GM19463 (cell line): ENCODE data around the gene NTMT1.
"Not testable (repeated sequence)": the region's sequence is repeated elsewhere in the genome, so short reads cannot be mapped to it uniquely, and the experiment has no call there.

Experiments used
- ATAC-seq: cut with Tn5 transposase; IDR thresholded peaks from one replicate; pipeline ENCODE4 v1.9.1; 2021; ENCODE audit warnings: mild to moderate bottlenecking, moderate library complexity; ENCODE audit not compliant: unreplicated experiment

Gene NTMT1, protein sequence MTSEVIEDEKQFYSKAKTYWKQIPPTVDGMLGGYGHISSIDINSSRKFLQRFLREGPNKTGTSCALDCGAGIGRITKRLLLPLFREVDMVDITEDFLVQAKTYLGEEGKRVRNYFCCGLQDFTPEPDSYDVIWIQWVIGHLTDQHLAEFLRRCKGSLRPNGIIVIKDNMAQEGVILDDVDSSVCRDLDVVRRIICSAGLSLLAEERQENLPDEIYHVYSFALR

DNA sequence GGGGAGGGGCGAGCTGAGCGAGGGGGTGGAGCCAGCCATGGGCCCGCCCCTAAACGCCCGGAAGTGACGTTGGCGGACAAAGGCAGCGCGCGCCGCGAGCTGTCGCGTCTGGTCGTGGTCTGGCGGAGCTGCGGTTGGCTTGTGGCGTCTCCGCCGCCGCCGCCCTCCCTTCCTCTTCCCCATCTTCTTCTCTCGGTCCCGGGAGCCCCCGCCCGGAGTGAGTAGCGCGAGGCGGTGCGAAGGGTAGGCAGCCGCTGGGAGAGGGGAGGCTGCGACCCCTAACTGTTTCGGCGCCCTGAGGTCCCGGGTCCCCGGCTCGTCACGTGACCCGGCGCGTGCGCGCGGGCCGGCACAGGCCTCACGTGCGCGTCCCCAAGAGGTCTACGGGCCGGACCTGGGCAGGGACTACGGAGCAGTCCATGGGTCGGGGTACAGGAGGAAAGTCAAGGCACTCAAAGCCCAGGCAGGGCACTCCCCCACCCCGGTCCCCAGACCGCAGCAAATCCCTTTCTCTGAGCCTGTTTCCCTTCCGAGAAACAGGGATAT, at the start of gene NTMT1:
Gene NTMT1 (plus strand): TSS at position 85 of the 546 bp plus-strand sequence. CDS start 6,541 bp downstream, outside the sequence.
- ATAC-seq: peak; percentile 75

DNA sequence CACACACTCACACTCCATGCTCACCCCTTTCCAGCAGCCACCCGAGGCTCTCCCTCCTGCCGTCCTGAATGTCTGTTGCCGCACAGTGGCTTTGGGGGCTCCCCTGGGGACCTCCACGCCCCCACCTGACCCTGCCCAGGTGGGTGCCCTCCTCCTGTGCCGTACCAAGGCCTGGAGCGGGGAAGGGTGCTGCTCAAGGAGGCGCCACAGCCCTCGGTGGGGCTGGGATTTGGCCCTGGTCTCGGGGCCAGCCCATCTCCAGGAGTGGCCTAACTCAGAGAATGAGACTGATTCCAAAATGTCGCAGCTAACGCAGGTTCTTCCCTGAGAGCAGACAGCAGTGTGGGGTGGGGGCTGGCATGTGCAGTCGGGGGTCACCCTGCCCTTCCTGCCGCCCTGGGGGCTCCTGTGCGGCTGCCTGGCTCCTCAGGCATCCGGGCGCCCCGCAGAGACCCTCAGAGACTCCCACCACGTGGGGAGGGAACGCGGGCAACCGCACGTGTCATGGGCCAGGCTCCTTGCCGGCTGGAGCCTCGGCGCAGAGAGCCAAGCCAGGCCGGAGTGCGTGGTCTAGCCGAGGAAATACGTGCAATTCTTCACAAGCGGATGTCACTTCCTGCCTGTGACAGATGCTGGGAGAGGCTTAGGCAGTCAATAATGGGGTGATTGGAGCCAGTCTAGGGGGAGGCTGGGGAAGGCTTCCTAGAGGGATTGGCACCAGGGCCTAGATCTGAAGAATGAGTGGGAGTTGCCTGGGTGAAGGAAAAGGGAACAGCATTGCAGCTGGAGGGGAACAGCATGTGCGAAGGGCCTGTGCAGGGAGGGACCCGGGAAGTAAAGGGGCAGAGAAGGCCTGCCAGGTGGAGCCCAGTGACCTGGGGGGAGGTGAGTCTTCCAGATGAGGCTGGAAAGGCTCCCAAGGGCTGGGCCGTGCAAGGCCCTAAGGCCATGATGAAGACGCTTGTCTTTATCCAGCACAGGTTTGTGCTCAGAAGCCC, 49.1 kb upstream of the NTMT1 start:
- ATAC-seq: no peak

DNA sequence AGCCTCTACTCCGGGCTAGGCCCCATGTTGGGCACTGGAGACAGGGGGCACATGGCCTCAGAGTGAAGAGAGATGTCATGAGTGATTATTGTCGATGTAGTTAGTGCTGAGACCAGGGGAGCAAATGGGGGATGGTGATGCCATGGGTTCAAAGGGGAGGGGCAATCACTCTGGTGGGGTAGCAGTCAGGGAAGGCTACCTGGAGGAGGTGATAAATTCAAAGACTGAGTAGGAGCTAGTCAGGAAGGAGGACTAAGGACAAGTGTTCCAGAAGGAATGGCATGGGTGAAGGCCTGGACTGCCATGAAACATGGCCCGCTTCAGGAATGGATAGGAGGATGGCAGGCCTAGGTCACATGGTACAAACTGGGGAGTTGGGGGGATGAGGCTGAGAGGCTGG, 46.7 kb upstream of the NTMT1 start:
- no peak for ATAC-seq

DNA sequence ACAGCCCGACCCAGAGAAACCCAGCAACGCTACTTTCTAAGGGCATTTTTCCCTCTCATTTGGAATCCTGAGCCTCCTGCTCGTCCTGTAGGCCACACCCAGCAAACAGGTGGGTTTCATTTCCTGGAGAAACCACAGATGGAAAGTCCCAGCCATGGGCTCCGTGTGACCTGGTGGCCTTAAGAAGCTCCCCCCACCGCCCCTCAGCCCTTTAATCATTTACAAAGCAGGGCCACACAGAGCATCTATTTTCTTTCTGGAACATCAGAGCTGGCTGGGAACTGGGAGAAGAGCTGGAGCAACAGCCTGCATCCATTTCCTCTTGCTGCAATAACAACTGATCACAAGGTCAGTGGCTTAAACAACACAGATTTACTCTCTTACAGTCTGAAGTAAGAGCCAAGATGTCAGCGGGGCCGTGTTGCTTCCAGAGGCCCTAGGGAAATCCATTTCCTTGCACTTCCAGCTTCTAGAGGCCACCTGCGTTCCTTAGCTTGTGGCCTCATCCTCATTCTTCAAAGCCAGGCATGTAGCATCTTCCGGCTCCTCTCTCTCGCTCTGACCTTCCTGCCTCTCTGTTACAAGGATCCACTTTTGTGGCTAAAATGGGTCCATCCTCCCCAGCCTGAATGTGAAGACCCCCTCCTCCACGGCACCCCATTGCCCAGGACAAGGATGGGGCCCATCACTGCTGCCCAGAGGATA, 45.6 kb upstream of the NTMT1 start:
- ATAC-seq: no peak

DNA sequence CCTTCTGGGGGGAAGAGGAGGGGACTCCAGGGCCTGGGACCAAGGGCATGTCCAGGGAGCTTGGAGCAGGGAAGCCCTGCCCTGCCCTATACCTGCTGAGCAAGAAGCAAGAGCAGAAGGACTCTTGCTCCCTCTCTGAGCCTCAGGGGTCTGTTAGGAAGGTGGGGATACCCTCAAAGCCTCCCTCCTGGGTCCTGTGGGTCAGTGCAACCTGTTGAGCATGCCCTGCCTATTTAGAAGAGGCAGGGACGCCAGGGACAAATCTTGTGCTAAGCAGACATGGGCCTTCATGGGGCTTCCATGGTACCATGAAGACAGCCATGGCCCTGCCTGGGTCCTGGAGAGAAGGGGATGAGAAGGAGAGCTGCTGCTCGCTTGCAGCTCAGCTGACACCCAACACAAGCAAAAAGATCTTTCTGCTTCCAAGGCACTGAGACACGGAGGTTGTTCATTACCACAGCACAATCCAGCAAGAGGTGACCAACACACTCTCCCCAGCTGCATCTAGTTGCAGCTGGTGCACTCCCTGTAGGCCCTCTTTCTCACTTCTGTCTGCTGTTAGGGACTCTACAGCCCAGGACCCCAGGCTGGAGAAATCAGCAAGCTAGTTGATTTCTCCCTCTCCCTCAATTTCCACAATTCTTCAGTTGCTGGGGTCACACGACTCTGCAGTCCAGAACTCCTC, 44.3 kb upstream of the NTMT1 start:
- no peak for ATAC-seq

DNA sequence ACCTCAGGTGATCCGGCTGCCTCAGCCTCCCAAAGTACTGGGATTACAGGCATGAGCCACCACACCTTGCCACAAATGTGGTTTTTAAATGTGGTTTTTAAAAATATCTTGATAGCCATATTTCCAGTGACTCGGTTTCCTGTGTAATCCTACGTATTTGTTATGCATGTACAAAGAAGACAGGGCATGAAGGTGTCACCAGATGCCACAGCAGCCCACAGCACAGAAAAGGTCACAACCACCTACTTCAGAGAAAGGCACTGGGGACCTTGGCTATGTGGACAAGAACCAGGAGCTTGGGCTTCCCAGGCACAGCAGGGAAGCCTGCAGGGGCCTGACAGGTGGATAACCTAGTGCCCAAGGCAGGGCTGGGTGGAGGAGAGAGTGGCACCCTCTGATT, 43.1 kb upstream of the NTMT1 start:
- ATAC-seq: no peak

DNA sequence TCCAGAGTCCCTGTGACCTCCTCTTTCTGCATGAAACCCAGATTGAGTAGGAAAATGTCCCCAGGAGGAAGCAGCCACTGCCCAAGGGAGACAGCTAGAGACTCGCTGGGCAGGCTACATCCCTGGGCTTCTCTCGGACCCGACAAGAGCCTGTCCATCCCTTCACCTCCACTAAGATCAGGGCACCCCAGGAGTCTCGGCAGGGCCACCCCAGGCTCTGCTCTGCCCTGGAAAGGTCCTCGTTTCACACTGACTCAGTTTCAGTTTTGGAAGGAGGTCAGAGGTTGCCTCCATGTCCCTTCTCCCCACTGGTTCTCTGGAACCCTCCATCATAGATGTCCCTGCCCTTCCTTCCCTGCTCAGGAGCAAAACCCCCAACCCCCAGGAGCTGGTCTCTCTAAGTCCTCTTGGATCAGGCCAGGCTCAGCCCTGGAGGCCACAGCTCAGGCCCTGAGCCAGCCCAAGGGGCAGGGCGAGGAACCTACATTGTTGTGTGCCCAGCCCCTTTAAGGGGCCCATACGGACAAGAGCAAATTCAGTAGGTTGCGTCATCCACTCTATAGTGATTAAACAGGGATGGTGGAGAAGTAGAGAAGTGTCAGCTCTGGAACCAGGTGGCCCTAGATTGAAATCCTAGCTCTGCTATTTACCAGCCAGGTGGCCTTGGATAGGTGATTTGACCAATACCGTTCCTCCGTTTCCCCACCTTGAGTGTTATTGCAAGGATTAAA, 42.5 kb upstream of the NTMT1 start:
- no peak for ATAC-seq

DNA sequence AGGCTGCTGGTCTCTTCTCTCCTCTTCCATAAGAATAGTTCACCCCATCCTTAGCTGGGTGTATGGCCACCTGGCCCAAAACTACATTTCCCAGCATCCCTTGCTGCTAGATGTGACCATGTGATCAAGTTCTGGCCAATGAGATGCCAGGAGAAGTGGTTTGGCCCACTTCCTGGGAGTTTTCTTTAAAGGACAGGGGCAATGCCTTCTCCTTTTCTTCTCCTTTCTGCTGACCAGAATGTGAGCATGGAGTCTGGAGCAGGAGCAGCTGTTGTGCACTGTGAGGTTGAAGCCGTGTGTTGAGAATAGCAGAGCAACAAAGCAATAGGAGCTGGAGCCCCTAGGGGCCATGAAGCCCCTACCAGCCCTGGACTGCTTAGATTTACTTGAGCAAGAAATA, 41.8 kb upstream of the NTMT1 start:
- no peak for ATAC-seq

DNA sequence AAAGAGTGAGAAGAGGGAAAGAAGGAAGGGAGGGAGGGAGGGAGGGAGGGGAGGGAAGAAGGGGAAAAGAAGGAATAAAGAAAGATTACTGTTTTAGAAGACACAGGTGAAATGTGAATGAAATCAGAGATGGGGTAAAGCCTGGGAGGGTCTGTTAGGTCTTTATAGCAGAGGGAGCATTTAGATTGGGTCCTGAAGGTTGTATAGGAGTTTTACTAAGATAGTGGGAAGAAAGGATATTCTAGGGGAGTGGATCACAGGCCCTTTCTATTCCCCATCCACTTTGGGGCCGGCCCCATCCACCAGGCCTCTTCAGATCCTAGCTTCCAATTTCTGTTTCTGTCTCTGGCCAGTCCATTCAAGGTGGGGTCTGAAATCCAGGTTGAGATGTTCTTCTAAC, 40.6 kb upstream of the NTMT1 start:
- no peak for ATAC-seq

DNA sequence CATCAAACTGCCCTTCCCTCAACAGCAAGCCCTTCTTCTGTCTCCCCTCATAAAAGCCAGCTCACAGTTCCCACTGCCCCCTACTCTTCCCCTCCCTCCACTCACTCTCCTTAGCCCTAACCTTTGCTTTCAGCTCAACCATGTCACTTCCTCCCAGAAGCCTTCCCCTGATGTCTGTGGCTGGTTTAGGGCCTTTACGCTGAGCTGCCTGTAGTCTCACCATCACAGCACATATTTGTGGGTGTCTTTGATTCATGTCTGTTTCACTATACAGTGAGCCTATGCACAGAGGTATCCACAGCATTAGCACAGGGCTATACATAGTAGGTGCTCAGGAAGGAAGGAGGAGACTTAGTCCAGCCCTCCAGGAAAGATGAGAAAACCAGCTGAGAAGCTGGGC, 39.7 kb upstream of the NTMT1 start:
- no peak for ATAC-seq

DNA sequence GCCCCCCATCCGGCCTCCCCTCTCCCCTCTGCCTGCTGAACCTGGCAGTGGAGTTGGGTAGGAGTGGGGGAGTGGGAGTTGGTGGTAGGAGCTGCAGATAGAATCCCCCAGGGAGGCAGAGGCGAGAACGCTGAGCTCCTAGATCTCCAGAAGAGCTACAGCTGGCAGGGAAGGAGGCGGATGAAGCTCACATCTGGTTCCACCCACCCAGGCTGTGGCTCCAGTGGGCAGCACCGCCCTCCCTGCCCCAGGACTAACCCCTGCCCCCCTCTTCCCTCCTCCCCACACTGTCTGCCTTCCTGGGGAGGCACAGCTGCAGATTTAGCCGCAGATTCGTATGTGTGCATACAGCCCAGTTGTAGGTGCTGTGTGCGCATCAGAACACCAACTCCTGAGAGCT, 39.3 kb upstream of the NTMT1 start:
- no peak for ATAC-seq

DNA sequence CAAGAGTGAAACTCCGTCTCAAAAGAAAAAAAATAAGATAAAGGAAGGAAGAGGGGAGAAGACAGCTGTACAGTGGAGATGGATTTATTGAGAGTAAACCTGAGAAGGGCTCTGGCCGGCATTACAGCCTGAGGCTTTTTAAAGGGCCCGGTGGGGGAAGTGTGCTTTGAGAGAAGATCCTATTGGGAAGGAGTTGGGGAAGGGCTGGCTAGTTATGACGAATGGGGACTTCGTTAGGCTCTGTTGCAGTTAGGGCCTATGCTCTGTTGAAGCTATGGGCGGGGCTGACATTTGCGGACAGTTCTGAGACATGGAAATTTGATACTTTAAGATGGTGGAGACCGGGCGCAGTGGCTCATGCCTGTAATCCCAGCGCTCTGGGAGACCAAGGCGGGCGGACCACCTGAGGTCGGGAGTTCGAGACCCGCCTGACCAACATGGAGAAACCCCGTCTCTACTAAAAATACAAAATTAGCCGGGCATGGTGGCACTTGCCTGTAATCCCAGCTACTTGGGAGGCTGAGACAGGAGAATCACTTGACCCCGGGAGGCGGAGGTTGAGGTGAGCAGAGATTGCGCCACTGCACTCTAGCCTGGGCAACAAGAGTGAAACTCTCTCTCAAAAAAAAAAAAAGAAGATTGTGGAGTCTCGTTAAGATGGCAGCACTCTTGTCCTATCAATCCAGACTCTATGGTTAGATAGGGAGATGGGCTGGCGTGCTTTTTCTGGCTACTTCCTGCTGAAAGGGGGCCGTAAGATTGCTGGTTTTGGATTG, 38.3 kb upstream of the NTMT1 start:
- ATAC-seq: no peak

DNA sequence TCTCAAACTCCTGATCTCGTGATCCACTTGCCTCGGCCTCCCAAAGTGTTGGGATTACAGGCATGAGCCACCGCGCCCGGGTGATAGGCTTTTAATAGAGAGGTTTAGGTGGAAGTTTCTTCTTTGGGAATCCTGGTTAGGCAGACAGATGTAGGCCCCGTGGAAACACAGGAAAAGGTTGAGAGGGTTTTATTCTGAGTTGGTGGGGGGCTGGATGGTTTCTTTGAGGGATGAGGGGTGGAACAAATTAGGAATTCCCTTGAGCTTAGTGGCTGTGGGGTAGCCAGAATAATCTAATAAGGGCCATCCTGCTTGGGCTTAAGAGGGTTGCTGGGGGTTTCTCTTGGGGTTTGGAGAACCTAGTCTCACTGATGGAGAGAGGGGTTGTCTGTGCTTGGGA, 35.5 kb upstream of the NTMT1 start:
- no peak for ATAC-seq

DNA sequence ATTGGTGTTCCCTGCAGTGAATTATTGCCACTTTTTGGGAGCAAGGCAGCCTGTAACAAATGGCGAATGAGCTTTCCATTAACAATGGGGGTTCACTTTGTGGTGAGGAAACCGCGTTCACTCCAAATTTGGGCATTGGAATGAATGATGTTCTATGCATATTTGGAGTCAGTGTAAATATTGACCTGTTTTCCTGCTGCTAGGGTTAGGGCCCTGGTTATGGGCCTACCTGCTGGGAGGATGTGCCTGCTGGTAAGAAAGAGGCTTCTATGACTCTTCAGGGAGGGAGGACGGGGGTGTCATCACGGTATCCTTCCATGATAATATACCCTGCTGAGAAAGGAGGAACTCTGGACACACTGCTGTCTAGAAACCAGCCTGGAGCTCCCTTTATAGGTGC, 34.0 kb upstream of the NTMT1 start:
- no peak for ATAC-seq

DNA sequence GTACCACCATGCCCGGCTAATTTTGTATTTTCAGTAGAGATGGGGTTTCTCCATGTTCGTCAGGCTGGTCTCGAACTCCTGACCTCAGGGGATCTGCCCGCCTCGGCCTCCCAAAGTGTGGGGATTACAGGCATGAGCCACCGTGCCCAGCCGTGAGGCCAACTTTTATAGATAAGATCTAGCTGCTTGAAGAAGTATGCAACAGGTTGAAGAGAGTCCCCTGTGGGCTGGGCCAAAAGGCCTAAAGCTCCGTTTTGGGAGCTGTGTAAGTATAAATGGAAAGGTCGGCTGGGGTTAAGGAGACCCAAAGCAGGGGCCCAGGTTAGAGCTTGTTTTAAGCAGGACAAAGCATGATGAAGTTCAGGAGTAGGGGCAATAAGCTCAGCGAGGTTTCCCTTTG, 33.2 kb upstream of the NTMT1 start:
- not testable (repeated sequence) for ATAC-seq

DNA sequence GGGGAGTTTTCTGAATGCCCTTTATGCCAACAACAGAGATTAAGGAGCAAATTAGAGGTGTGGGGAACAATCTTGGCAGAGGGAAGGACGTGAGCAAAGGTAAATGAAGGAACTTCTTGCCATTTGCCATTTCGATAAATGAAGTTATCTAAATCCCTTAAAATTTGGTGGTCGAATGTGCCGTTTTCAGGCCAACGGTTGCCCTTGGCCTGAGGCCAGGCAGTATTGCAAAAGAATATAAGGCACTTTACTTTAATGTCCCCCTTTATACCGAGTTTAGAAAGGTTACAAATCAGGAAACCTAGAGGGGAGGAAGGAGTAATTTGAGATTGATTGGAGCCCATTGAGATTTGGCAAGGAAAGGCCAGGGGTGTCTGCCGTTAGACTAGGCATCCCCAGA, 31.3 kb upstream of the NTMT1 start:
- ATAC-seq: no peak

DNA sequence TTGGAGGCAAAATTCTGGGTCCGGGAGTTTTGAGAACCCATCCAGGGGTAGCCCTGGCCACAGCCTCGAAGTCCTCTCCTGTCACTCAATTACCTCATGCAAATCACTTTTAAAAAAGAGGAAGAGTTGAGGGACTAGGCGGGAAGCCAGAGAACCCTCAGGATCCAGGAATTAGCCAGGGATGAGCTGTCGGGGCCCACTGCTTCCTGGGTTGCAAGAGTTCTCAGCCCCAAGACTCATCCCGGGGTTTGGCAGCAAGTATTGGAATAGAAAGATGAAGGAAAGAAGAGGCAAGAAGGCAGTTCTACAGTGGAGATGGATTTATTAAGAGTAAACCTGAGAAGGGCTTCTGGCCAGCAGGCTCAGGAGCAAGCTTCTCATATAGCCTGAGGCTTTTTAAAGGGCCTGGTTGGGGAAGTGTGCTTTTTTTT, 30.6 kb upstream of the NTMT1 start:
- no peak for ATAC-seq

DNA sequence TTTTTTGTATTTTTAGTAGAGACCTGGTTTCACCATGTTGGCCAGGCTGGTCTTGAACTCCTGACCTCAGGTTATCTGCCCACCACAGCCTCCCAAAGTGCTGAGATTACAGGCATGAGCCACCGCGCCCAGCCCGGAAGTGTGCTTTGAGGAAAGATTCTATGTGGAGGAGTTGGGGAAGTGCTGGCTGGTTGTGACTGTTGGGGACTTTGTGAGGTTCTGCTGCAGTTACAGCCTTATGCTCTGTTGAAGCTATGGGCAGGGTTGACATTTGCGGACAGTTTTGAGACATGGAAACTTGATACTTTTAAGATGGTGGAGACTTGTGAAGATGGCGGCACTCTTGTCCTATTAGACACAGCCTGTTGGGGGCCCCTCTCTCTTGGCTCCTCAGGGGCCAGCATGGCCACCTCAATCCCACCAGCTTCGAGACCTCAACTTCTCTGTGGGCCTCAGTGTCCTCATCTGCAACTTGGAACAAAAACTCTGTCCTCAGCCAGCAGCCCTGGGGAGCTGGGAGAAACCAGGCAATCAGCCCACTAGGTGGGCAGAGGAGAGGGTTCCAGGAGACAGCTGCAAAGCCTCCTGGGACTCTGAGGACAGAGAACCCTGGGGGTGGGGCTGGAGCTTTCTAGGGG, 29.9 kb upstream of the NTMT1 start:
- no peak for ATAC-seq
